ENCODE measurements around the gene PPP2R5C. TPM values are rescaled to one million over a fixed set of nuclear protein-coding genes. Genes with fewer than 3 reads are reported as not detected.

PPP2R5C gene
- total and polyA plus RNA-seq, 7 donors = 90.2 to 175 (median 131) TPM

- H3K27ac ChIP-seq = no peak overlapping the region
- WGBS, 2 donors = 26 to 73% methylated on average over 9 of the region's 9 CpGs
- intact Hi-C loops (cut with DNase I) = no loop called here
- H3K4me3 ChIP-seq = no peak overlapping the region
- H3K27me3 ChIP-seq = no peaks in the 10 kb centered on the region
- no peak for DNase-seq
- no peaks in the 10 kb centered on the region for H3K9me3 ChIP-seq
- TF ChIP-seq CTCF (IDR thresholded peaks at IDR 0.05) (no peak), EP300 (IDR thresholded peaks at IDR 0.05) (no peak), POLR2A (IDR thresholded peaks at IDR 0.05) (no peak), POLR2AphosphoS5 (IDR thresholded peaks at IDR 0.05) (no peak)
- H3K4me1 ChIP-seq = no peaks in the 10 kb centered on the region
- peaks cover 6 to 96% (median 36%) of the 10 kb centered on the region in 4 donors for H3K36me3 ChIP-seq
Observed at GRCh38 chr14:101895256-101895655, 133.7 kb downstream of the PPP2R5C start.

DNA sequence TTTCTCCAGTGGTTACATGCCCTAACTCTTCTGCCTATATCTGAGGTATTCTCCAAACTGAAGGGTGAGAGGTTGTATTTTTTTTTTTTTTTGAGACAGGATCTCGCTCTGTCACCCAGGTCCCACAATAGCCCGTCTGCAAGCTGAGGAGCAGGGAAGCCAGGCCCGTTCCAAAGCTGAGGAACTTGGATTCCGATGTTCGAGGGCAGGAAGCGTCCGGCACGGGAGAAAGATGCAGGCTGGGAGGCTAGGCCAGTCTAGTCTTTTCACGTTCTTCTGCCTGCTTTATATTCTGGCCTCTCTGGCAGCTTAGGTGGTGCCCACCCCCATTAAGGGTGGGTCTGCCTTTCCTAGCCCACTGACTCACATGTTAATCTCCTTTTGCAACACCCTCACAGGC, 135.8 kb downstream of the PPP2R5C start:
- 97 to 98% methylated on average over 9 of the region's 9 CpGs for WGBS, 2 donors
- no peak overlapping the region for H3K4me3 ChIP-seq
- no peak for TF ChIP-seq EP300 (IDR thresholded peaks at IDR 0.05)
- TF ChIP-seq CTCF (IDR thresholded peaks at IDR 0.05) = no peak
- TF ChIP-seq POLR2A (IDR thresholded peaks at IDR 0.05) = no peak
- TF ChIP-seq POLR2AphosphoS5 (IDR thresholded peaks at IDR 0.05) = no peak
- H3K27me3 ChIP-seq = no peaks in the 10 kb centered on the region
- DNase-seq = no peak
- H3K27ac ChIP-seq = no peak overlapping the region
- intact Hi-C loops (cut with DNase I) = no loop called here
- H3K36me3 ChIP-seq = peaks cover 11 to 100% (median 45%) of the 10 kb centered on the region in 4 donors
- H3K4me1 ChIP-seq = no peaks in the 10 kb centered on the region
- H3K9me3 ChIP-seq = no peaks in the 10 kb centered on the region

DNA sequence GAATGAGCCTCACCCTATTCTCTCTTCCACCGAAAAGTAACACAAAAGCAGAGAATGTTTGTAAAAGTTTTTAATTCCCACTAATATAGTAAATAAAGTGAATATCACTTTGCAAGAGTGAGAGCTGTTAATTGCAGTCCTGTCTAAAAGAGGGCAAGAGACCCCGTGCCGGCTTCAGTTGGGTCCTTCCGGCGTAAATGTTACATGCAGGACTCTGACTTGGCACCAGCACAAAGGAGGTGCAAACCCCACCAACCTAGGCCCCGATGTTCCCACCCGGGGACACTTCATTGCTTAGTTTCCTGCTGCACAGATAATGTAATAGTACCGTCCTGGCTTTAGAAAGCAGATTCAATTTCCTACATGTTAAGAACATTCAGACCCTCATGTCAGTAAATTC, 136.9 kb downstream of the PPP2R5C start:
- no peaks in the 10 kb centered on the region for H3K4me1 ChIP-seq
- no peaks in the 10 kb centered on the region for H3K27me3 ChIP-seq
- intact Hi-C loops (cut with DNase I) = no loop called here
- no peak overlapping the region for H3K4me3 ChIP-seq
- DNase-seq = peak; percentile 57
- H3K36me3 ChIP-seq = peaks cover 11 to 100% (median 49%) of the 10 kb centered on the region in 4 donors
- H3K27ac ChIP-seq = no peak overlapping the region
- no peak for TF ChIP-seq POLR2A (IDR thresholded peaks at IDR 0.05)
- TF ChIP-seq CTCF (IDR thresholded peaks at IDR 0.05) = no peak
- TF ChIP-seq EP300 (IDR thresholded peaks at IDR 0.05) = no peak
- TF ChIP-seq POLR2AphosphoS5 (IDR thresholded peaks at IDR 0.05) = no peak
- WGBS, 2 donors = 97% methylated on average over 8 of the region's 8 CpGs
- H3K9me3 ChIP-seq = no peaks in the 10 kb centered on the region

- no peak for DNase-seq
- no peak overlapping the region for H3K4me3 ChIP-seq
- H3K9me3 ChIP-seq = no peaks in the 10 kb centered on the region
- 97% methylated on average over 11 of the region's 11 CpGs for WGBS, 2 donors
- no peak overlapping the region for H3K27ac ChIP-seq
- no peak for TF ChIP-seq CTCF (IDR thresholded peaks at IDR 0.05)
- no peak for TF ChIP-seq POLR2A (IDR thresholded peaks at IDR 0.05)
- no peak for TF ChIP-seq EP300 (IDR thresholded peaks at IDR 0.05)
- no peak for TF ChIP-seq POLR2AphosphoS5 (IDR thresholded peaks at IDR 0.05)
- no peaks in the 10 kb centered on the region for H3K27me3 ChIP-seq
- peaks cover 11 to 100% (median 56%) of the 10 kb centered on the region in 4 donors for H3K36me3 ChIP-seq
- intact Hi-C loops (cut with DNase I) = no loop called here
- H3K4me1 ChIP-seq = no peaks in the 10 kb centered on the region
Observed at GRCh38 chr14:101899263-101899662, 137.8 kb downstream of the PPP2R5C start.

GRCh38 chr14:101900253-101900652, 138.7 kb downstream of the PPP2R5C start:
- H3K27ac ChIP-seq = no peak overlapping the region
- peaks cover 16 to 100% (median 63%) of the 10 kb centered on the region in 4 donors for H3K36me3 ChIP-seq
- no peak for DNase-seq
- H3K27me3 ChIP-seq = no peaks in the 10 kb centered on the region
- TF ChIP-seq POLR2AphosphoS5 (IDR thresholded peaks at IDR 0.05) = no peak
- TF ChIP-seq EP300 (IDR thresholded peaks at IDR 0.05) = no peak
- no peak for TF ChIP-seq POLR2A (IDR thresholded peaks at IDR 0.05)
- TF ChIP-seq CTCF (IDR thresholded peaks at IDR 0.05) = no peak
- no peaks in the 10 kb centered on the region for H3K9me3 ChIP-seq
- H3K4me1 ChIP-seq = no peaks in the 10 kb centered on the region
- H3K4me3 ChIP-seq = no peak overlapping the region
- intact Hi-C loops (cut with DNase I) = no loop called here
- WGBS, 2 donors = 95 to 98% methylated on average over 10 of the region's 10 CpGs
